IMR-90 (cell line): ENCODE data around the gene HOXD10.

Source experiments
- CEBPB ChIP-seq: IDR thresholded peaks from 2 replicates; pipeline ENCODE4 v1.6.1; 2012; ENCODE audit warnings: low read depth, low read length, improper control_type of control experiment
- CTCF ChIP-seq: conservative IDR thresholded peaks from 2 replicates; pipeline ENCODE4 v1.5.1; 2012; ENCODE audit warnings: mild to moderate bottlenecking, low read depth, low read length, improper control_type of control experiment
- MAFK ChIP-seq: IDR thresholded peaks from 2 replicates; pipeline ENCODE4 v1.6.1; 2012; ENCODE audit warnings: low read depth, low read length, improper control_type of control experiment

GRCh38 chr2:176096986-176097819 lies 19.4 kb upstream of the HOXD10 start:
- peak; percentile 76 for TF ChIP-seq CTCF
- TF ChIP-seq MAFK, result no peak
- TF ChIP-seq CEBPB, result no peak
